GM18867 (cell line): ENCODE measurements around the gene TRUB2.
A peak's percentile ranks its signal among the peaks of the same experiment; 100 is the strongest.
"Not testable (repeated sequence)": the region's sequence is repeated elsewhere in the genome, so short reads cannot be mapped to it uniquely, and the experiment has no call there.

ENCODE experiments used
- ATAC-seq: cut with Tn5 transposase; IDR thresholded peaks from one replicate; pipeline ENCODE4 v1.9.1; 2021; ENCODE audit warnings: mild to moderate bottlenecking, moderate library complexity; ENCODE audit not compliant: unreplicated experiment

TRUB2 gene

DNA sequence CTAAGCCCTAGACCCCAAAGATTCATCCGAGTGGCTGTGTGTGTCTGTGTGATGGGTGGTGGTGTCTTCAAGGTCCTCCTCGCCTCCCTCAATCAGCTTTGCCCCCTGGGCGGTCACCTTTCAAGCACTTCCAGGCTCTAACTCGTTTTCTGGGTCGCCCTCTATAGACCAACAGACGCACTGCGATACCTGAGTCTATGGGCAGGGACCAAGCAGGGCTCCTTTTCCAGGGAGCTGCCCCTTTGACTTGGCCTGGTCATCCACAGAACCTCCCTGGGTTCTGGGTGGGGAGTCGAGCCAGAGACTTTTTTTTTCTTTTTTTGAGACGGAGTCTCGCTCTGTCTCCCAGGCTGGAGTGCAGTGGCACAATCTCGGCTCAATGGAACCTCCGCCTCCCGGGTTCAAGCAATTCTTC is 19.2 kb upstream of the TRUB2 start:
- peak; percentile 35 for ATAC-seq

DNA sequence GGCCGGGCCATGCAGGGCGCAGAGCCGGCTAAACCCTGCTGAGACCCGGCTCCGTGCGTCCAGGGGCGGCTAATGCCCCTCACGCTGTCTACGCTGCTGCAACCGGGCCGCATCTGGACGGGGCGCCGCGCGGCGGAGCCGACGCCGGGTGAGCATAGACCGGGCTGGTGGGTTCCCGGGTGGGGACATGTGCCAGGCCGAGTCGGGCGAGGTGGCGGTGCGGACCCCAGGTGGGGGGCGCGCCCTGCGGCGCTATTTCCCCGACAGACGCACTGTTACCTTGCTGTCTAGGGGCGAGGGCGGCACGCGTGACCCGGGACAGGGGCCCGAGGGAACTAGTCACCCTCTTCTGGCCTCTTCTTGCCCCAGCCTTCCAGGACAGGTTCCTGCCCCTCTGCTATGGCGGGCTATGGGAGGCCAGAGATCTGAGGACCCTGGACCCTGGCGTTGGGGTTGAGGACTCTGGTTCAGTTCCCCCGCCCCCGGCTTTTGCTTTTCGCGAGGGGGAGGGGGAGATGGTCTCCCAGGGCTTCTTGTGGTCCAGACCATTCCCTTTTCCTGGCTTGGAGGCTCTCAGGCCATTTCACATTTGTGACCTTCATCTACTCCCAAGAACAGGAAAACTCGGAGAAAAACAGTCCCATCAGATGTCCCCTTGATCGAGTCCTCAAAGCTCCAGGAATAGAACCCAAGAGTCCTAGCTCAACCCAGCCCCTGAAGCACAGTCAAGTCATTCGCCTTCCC is 18.6 kb upstream of the TRUB2 start:
- ATAC-seq, result peak; percentile 9

DNA sequence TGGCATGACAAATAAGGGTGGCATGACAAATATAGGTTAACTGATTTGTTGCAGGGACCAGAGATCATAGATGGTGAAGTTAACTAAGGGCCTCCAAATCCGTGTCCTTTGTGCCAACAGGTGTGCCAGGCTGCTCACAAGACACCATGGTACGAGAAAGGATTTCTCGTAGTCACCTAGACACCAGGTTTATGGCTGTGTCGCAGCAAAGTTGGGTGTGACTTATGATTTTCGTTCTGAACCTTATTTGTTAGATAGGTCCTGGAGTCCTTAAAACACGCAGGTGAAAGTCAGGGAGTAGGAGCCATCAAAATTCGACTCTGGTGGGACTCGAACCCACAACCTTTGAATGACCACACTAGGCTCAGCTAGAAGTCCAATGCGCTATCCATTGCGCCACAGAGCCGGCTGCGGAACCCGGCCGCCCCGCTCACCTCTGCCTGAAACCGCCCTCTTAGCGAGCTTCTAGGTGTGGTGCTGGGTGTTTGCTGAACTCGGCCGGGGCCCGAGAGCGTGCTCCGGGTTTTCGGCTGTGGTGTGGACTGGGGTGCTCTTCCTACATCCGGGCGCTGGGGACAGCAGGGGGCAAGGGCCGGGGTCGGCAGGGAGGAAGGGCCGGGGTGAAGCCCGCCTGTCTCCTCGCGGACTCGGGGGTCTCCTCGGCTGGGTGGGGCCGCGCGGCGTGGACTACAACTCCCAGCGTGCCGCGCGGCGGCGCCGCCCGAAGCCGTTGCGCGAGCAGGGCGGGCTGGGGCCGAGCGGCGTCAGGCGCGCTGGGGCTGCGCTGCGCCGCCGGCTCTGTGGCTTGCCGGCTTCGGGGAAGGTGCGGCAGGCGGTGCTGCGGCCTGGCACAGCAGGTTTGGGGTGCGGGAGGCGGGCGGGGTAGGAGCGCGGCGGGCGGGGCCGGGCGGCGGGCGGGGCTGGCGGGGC is 17.8 kb upstream of the TRUB2 start, which contains the start of gene SLC27A4:
Gene SLC27A4, plus strand, starts transcription at position 767 of the 930 bp plus-strand sequence. CDS start 2,606 bp downstream, outside the sequence.
- ATAC-seq, result peak; percentile 80

DNA sequence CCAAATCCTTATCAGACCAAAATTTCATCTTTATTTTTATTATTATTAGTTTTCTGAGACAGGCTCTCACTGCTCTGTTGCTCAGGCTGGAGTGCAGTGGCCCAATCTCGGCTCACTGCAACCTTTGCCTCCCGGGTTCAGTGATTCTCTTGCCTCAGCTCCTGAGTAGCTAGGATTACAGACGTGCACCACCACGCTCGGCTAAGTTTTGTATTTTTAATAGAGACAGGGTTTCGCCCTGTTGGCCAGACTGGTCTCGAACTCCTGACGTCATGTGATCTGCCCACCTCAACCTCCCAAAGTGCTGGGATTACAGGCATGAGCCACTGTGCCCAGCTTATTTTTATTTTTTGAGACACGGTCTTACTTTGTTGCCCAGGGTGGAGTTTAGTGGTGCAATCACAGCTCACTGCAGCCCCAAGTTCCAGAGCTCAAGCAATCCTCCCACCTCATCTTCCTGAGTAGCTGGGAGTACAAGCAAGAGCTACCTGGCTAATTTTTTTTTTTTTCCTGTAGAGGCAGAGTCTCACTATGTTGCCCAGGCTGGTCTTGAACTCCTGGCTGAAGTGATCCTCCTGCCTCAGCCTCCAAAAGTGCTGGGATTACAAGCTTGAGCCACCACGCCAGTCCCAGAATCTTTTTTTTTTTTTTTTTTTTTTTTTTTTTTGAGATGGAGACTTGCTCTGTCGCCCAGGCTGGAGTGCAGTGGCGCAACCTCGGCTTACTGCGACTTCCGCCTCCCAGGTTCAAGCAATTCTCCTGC is 16.8 kb upstream of the TRUB2 start:
- not testable (repeated sequence) for ATAC-seq

DNA sequence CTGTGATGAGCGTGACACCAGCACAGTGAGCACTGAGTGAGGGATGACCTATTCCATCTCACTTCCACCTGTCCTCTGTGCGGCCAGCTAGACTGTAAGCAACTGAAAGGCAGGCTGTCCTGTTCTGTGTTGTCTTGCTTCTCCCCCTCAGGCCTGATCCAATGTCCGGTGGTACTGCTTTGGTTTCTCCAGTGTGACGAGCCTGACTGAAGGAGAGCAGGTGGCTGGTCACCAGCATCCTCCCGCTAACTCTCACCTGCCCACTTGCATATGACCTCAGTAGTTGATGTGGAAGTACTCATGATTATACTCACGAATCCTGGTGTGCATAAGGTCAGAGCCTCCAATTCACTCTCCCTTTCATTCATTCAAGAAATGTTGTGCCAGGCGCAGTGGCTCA is 15.7 kb upstream of the TRUB2 start:
- no peak for ATAC-seq

DNA sequence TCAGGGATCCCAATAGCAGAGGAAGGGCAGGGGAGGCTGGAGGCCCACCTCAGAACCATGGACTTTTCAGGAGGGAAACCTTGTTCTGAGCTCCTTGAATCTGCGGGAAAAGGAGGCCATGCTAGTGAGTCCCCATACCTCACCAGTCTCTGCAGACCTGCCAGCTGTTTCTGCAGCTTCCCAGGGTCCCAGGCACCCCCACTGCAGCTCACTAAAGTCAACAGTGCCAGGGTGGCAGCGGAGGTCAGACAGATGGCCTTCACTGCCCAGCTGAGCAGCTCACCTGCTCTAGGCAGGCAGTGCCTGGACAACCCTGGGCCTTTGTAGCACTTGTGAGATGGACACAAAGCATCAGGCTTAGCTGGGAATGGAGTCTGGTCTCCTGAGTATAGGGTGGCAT is 13.7 kb upstream of the TRUB2 start:
- no peak for ATAC-seq

DNA sequence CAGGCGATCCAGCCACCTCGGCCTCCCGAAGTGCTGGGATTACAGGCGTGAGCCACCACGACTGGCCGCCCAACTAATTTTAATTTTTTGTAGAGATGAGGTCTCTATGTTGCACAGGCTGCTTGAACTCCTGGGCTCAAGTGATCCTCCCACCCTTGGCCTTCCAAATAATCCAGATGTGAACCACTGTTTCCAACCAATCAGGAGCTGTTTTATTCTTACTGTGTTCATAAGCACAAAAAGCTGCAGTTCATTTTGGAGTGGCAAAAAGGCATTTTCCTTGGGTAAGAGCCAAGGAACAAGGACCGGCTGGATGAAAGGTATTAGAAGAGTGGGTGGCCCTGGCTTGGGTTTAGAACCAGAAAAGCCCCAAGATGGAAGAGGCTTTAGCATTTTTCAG is 12.9 kb upstream of the TRUB2 start:
- no peak for ATAC-seq

DNA sequence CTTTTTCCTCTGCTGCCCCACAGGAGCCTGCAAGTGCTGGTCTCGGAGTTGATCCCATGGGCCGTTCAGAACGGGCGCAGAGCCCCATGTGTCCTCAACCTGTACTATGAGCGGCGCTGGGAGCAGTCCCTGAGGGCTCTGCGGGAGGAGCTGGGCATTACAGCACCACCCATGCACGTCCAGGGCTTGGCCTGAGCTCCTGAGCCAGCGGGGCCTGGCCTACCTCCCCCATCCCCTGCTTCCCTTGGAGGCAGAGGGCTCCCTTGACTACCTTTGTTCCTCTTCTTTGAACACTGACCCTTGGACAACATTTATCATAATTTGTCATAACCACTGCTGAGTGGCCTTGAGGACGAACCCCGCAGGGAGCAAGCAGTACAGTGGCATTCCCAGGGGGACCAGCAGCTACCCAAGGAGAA is 11.2 kb upstream of the TRUB2 start:
- no peak for ATAC-seq

DNA sequence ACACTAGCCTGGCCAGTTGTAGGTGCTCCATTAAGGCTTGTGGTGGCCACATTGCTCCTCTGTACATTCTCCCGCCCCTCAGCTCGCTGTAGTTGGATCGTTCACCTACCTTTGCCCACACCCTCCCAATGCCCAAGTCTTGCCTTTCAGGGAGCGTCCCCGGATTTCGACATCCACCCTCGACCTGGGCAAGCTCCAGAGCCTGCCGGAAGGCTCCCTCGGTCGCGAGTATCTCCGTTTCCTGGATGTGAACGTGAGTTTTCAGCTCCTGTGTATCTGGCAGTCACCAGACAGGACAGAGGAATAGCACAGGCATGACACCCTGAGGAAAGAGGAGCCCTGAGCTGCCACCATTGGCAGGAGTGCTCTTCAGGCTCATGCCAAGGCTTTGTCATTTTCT is 3.4 kb upstream of the TRUB2 start:
- no peak for ATAC-seq

DNA sequence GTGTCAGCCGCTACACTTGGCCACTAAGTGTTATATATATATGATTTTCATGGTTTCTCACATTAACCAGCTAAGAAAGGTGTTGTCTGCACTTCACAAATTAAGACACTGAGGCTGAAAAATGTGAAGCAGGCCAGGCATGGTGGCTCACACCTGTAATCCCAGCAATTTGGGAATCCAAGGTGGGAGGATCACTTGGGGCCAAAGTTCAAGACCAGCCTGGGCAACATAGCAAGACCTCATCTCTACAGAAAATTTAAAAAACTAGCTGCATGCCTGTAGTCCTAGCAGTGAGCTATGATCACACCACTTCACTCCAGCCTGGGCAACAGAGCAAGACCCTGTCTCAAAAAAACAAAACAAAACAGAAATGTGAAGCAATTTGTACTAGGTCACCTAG is 2.2 kb upstream of the TRUB2 start:
- ATAC-seq, result no peak

DNA sequence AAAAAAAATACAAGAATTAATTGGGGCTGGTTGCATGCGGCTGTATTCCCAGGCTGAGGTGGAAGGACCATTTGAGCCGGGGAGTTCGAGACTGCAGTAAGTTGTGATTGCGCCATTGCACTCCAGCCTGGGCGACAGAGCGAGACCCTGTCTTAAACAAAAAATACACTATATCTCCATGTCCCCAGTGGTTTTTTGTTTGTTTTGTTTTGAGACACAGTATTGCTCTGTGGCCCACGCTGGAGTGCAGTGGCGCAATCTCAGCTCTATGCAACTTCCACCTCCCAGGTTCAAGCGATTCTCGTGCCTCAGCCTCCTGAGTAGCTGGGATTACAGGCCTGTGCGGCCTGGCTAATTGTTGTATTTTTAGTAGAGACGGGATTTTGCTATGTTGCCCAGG is 1.5 kb upstream of the TRUB2 start:
- no peak for ATAC-seq

DNA sequence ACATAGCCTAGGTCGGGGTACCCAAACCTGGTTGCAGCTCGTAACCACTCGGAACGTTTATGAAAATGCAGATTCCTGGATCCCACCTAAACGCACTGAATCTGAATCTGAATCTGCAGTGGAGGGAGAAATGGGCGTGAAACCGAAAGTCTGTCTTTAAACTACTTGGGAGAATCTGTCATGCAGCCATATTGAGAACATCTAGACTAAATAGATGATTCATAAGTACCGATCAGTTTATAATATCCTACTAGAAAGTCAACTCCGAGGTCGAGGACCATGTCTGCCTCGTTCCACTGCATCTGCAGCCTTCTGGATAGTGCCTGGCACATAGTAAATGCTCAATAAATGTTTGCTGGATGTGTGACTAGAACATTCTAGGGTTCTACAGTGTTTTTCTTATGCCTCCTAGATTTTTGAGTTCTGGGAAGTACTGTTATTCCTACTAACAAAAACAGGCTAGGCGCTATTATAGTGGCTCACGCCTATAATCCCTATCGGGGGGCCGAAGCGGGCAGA is 1.0 kb upstream of the TRUB2 start:
- no peak for ATAC-seq

DNA sequence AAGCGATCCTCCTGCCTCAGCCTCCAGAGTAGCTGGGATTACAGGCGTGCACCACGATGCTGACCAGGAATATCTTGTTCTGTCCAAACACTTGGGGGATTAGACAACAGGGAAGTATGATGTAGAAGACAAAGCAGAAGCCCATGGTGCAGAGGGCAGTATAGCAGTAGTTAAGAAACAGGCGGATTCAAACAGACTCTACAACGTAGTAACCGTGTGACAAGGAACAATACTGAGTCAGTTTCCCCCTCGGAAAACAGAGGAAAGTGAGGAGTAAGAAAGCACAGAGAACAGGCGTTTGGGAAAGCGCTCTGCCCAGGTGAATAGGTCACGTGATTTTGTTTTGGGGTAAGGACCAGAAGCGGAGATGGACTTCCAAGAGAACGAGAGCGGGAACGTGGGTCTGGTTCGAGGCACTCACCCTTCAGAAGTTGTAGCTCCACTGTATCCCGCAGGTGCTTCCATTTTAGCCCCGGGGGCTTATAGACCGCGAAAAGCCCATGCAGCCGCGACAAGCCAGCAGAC is 306 bp downstream of the TRUB2 start:
- ATAC-seq, result no peak

DNA sequence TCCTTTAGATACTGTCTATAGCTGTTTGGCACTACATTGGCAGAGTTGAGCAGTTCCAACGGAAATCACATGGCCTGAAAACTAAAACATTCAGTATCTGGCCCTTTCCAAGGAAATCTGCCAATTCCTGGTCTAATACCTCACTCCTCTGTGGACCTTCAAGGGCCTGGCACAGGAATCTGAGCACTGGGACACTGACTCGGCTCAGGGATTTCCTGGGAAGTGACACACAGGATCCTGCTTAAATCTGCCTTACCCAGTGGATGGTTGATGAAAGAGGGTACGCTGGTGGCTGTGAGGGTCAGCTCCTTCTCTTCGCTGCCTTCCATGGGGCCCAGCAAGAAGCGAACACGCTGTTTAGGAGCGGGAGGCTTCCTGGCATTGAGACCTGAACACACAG is 904 bp downstream of the TRUB2 start:
- ATAC-seq, result no peak

DNA sequence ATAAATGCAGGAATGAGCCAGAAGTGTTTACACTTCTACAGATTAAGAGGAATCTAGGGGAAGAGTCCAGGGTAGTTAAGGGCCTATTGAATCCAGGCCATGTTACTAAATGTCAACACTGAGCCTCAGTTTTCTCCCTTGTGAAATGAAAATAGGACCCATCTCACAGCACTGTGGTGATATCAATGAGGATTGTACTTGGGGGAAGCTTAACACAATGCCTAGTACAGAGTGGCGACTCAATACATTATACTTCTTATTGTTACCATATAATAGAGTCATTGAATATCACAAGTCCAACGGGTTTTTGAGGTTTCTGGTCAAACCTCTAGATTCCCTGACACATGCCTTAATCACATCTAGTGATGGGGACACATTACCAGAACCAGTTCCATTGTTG is 4.6 kb downstream of the TRUB2 start:
- no peak for ATAC-seq

DNA sequence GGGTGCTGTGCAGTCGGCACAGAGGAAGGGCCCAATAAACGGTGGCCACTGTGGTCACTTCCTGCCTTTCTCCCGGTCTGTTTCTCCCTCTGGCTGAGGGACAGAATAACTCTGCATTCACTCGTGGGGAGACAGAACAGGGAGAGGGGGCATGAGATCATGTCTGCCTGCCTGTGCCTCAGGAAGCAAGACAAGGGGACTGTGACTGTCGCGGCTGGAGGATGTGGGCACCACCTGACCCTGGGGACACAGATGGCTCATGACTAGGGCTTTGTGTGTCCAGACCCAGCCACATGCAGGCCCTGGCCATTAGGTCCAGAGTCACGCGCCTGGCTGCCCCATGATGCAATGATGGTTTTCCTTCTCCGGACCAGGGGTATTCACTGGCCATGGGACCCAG is 5.8 kb downstream of the TRUB2 start:
- ATAC-seq, result no peak

DNA sequence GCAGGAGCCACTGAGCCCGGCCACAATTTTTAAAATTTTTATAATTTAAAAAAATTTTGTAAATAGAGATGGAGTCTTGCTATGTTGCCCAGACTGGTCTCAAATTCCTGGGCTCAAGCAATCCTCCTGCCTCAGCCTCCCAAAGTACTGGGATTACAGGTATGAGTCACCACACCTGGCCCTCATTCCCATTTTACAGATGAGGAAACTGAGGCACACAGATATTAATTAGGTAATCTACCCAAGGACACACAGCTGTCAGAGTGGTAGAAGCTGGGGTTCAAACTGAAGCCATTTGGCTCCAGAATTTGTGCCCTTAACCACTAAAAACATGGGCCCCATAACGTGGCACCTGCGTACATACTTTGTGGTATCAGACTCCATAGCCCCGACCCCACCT is 7.5 kb downstream of the TRUB2 start:
- no peak for ATAC-seq

DNA sequence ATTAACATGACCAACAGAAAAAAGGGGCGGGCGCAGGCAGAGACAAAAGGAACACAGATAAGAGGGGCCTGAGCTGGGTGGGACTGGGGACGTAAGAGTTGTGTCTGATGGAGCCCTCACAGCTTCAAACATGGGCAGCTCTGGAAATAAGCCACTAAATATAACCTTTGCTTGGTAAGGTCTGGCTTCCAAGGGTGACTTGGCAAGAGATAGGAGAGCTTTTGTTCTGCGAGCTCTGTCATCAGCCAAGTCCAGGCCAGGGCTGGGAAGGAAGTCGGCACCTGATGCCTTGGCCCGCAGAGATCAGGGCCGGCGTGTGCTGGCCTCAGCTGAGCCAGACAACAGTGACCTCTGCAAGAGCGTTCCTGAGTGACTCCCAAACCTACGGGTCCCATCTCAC is 11.8 kb downstream of the TRUB2 start:
- ATAC-seq, result no peak

DNA sequence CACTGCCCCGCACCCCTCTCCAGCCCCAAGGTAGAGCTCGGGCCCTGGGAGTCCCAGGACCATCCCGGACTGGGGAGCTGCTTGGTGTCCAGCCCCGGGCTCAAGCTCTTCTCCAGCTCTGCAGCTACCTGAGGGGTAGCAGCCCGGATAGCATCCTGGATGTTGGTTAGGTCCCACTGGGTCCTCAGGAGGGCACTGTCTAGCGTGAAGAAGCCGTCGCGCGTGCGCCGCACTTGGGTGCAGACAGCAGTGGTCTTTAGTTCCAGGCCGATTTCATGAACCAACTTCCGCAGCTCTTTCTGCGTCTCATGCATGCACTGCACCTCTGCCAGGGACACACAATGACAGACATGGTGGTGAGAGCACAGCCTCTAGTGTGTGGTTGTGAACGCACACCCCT is 12.7 kb downstream of the TRUB2 start:
- no peak for ATAC-seq

DNA sequence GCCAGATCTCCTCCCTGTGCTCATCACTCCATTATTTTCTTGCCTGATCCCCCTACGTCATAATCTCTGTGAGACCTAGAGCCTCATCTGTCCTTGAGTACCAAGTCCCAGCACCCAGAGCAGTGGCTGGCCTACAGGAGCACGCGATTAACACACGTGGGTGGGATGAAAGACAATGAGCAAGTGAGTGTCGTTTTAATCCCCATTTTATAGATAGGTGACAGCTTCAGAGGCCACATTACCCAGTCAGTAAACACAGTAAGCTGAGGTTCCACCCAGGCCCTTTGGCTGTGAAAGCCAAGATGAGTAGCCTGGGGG is 17.3 kb downstream of the TRUB2 start:
- no peak for ATAC-seq
